GM19463 (cell line): ENCODE measurements around the gene ATF7IP.
A peak's percentile ranks its signal among the peaks of the same experiment; 100 is the strongest.
"Not testable (repeated sequence)": the region's sequence is repeated elsewhere in the genome, so short reads cannot be mapped to it uniquely, and the experiment has no call there.

Source experiments
- ATAC-seq: cut with Tn5 transposase; IDR thresholded peaks from one replicate; pipeline ENCODE4 v1.9.1; 2021; ENCODE audit warnings: mild to moderate bottlenecking, moderate library complexity; ENCODE audit not compliant: unreplicated experiment

The ATF7IP gene

DNA sequence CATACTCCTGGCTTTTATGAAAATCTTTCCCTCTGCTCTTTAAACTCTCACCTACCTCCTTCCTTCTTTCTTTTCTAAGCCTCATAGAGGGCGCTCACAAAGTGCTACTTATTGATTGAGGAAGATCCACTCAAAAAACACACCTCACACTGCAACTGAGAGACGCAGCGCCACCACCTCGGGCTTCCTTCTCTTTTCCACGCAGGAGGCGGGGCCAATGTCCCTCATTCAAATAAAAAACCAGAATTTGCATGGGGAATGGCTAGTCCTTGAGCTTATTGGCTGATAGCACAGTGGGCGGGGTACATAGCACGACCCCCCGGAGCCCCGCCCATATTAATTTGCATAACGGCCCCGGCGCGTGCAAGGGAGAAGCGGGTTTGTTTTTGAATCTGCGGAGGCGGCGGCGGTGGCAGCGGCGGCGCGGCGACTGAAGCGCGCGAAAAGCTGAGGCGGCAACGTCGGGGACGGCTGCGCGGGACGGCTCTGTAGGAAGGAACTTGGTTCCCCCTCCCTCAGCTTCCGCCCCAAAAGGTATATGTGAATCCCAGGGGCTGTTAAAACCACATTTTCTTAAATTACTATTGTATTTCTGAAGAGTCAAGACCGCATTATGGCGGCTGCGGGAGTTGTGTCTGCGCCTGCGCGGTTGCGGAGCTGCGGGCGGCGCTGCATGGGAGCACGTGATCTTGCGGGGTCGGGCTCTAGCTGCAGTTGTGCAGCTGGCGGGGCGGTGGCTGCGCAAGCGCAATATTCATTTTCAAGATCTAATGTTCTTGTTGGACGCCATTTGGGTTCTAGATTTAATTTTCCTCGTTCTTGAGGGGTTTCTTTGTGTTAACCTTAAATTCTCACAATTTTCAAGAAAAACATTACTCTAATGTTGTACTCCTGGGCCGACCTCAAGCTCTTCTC lies at the start of gene ATF7IP:
TSS of gene ATF7IP (plus strand) at position 389 of the 915 bp plus-strand sequence. CDS start 58,234 bp downstream, outside the sequence.
- ATAC-seq, result peak; percentile 45

DNA sequence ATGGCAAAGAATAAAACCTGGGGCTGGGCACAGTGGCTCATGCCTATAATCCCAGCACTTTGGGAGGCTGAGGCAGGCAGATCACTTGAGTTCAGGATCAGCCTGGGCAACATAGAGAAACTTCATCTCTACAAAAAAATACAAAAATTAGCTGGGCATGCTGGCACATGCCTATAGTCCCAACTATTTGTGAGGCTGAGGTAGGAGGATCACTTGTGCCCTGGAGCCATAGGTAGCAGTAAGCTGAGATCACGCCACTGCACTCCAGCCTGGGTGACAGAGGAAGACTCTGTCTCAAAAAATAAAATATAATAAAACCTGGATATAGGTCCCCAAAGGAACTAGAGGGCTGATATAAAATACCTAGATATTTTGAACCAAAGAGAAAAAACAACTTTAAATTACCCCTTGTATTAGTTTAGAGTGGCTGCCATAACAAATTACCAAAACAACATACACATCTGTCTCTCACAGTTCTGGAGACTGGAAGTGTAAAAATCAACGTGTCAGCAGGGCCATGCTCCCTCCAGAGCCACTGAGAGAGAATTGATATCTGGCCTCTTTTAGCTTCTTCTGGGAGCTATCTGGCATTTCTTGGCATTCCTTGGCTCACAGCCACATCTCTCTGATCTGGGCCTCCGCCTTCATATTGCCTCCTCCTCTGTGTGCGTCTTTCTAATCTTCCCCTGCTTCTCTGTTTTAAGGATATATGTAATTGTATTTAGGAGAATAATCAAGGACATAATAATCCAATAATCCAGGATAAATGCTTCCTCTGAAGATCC lies 47.9 kb upstream of the ATF7IP start:
- no peak for ATAC-seq

GRCh38 chr12:14319704-14320427 lies 45.6 kb upstream of the ATF7IP start:
- ATAC-seq, result not testable (repeated sequence)

GRCh38 chr12:14322403-14322802 lies 43.1 kb upstream of the ATF7IP start:
- no peak for ATAC-seq

- no peak for ATAC-seq
Measured at GRCh38 chr12:14325716-14326343, 39.7 kb upstream of the ATF7IP start.

DNA sequence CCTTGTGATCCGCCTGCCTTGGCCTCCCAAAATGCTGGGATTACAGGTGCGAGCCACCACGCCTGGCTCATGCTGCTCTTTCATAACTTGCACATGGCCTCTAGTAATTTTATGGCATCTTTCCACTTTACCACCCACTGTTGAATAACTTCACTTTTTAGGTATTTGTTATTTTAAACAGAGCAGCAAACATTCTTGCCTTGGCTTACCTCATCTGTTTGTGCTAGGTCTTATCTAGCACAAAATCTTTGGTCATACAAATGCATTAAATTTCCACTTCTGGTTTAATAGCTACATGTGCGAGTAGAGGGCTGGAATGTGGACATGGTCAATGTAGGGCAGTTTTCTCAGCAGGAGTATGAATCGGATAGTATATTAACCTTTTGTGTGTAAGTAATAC lies 38.8 kb upstream of the ATF7IP start:
- ATAC-seq, result no peak

GRCh38 chr12:14327711-14328110 lies 37.8 kb upstream of the ATF7IP start:
- ATAC-seq, result no peak

DNA sequence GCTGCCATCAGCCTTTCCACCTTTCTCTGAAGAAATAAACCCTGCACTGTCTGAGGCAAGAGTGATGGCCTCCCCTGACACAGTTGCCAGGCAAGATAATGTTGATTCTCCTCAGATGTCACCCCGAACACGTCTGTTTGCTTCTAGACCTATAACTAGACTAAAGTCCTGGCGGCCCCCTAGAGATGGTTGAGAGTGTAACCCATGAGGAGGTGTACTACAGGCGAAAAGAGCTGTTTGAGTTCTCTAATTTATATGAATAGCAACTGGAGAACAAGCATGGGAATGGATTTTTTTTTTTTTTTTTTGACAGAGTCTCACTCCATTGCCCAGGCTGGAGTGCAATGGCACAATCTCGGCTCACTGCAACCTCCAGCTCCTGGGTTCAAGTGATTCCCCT lies 33.0 kb upstream of the ATF7IP start:
- no peak for ATAC-seq

DNA sequence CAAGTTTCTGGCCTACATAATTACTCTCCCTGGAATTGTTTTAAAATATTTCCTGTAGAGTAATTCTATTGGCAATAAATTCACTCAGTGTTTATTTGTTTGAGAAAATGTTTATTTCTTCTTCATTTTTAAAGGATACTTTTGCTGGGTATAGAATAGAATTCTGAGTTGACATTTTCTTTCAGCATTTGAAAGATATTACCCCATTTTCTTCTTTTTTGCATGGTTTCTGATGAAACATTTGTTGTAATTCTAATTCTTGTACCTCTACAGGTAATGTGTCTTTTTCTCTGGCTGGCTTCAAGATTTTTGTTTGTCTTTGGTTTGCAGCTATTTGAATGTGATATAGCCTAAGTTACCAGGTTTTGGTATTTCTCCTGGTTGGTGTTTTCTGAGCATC lies 25.1 kb upstream of the ATF7IP start:
- ATAC-seq, result no peak

GRCh38 chr12:14351524-14351923 lies 14.0 kb upstream of the ATF7IP start:
- ATAC-seq, result not testable (repeated sequence)

- not testable (repeated sequence) for ATAC-seq
Measured at GRCh38 chr12:14352066-14352465, 13.4 kb upstream of the ATF7IP start.

DNA sequence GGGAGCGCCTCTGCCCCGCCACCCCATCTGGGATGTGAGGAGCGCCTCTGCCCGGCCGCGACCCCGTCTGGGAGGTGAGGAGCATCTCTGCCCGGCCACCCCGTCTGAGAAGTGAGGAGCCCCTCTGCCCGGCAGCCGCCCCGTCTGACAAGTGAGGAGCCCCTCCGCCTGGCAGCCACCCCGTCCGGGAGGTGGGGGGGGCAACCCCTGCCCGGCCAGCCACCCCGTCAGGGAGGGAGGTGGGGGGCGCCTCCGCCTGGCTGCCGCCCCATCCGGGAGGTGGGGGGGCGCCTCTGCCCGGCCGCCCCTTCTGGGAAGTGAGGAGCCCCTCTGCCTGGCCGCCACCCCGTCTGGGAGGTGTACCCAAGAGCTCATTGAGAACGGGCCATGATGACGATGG lies 10.8 kb upstream of the ATF7IP start:
- ATAC-seq, result not testable (repeated sequence)

- ATAC-seq, result no peak
Measured at GRCh38 chr12:14356147-14356546, 9.3 kb upstream of the ATF7IP start.

DNA sequence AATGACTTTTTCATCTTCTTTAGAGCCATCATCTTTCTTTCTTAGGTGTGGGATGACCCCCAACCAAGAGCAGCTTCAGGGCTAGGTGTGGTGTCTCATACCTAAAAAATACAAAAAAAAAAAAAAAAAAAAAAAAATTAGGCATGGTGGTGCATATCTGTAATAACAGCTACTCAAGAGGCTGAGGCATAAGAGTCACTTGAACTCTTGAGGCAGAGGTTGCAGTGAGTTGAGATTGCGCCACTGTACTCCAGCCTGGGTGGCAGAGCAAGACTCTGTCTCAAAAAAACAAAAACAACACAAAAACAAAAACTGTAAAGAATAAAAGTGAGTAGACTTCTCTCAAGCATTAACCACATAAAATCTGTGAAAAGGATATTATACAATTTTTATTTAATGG lies 8.0 kb upstream of the ATF7IP start:
- no peak for ATAC-seq

DNA sequence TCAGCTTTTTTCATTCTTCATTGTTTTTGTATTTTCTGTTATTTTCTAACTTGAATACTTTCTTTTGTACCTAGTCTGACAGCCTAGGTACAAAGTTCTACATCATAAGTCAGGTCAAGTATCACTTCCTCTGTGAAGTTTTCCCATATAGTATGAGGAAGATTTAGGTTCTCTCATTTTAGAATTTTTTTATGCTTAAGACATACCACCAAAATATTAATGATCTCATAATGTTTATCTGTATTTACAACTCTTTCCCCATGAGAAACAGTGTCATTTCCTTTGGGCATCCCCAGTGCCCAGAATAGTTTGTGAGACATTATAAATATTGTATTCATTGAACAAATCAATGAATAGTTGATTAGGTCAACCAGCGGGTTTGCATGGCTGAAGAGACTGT lies 3.1 kb upstream of the ATF7IP start:
- ATAC-seq, result peak; percentile 32

- ATAC-seq, result no peak
Measured at GRCh38 chr12:14364583-14365271, 755 bp upstream of the ATF7IP start.

DNA sequence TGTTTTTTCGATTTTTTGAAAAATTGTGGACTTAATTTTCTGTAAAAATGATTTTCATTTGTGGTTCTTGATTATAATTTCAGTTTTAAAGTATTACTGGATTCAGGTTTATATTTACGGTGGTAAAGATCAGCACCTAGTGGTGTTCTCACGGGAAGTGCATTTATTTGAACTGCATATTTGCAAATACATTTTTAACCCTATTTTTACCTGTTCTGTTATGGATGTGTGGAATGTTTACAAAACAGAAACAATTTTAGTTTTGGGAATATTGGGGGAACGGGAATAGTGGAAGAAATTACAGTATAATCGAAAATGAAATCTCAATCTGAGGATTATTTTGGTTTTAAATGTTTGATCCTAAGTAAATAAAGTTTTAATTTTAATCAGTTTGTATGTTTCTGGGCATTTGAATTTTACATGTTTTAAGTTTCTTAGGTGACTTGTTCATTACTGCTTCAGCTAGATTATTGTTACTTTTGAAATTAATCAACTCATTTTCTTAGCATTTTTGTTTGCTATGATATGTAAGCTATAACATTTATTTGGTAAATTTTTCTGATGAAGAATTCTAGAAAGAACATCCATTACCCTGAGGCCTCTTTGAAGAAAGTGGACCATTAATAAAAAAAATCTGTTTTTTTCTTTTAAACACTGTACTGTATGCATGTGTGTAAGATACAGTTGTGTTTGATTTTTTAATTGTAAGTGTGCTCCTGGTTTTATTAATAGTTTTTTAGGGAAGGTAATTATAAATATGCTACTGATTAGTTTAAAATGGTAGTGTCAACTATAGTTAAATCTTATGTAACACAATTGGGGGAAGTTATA lies 942 bp downstream of the ATF7IP start:
- no peak for ATAC-seq

GRCh38 chr12:14367040-14367661 lies 1.7 kb downstream of the ATF7IP start:
- ATAC-seq, result peak; percentile 52

- no peak for ATAC-seq
Measured at GRCh38 chr12:14369311-14369710, 3.8 kb downstream of the ATF7IP start.
